Astrocyte of the cerebellum (primary cell): ENCODE data around the gene CLCN1.
"Not testable (repeated sequence)": the region's sequence is repeated elsewhere in the genome, so short reads cannot be mapped to it uniquely, and the experiment has no call there.

Source experiments
- DNase-seq: peaks from one replicate; pipeline ENCODE4 v3.0.0-alpha.2; 2011; ENCODE audit warnings: low read depth
- H3K4me3 ChIP-seq: 2 replicates; pipeline ENCODE4 v1.5.1; 2011; ENCODE audit warnings: mild to moderate bottlenecking, low read depth, low read length, moderate library complexity
- CTCF ChIP-seq: IDR thresholded peaks from 2 replicates; pipeline ENCODE4 v1.5.1; 2012; ENCODE audit warnings: low read length, low read depth, moderate library complexity, mild to moderate bottlenecking; ENCODE audit errors: missing control alignments
- in situ Hi-C: cut with HindIII; loops from 2 replicates; pipeline ENCODE4 v1.10.0; 2017; ENCODE audit warnings: low sequenced_read_pairs

Gene CLCN1

GRCh38 chr7:143285806-143286521, 29.9 kb upstream of the CLCN1 start:
- no peak for DNase-seq
- H3K4me3 ChIP-seq: no peak overlapping the region
- in situ Hi-C loops: no loop called here
- TF ChIP-seq CTCF: no peak

GRCh38 chr7:143286522-143286890, 29.4 kb upstream of the CLCN1 start:
- in situ Hi-C loops: no loop called here
- no peak for DNase-seq
- H3K4me3 ChIP-seq: no peak overlapping the region
- TF ChIP-seq CTCF: no peak

- in situ Hi-C loops: no loop called here
- DNase-seq: no peak
- peak overlapping the region; percentile 92 for H3K4me3 ChIP-seq
- no peak for TF ChIP-seq CTCF
These were observed 28.5 kb upstream of the CLCN1 start for GRCh38 chr7:143287339-143287934.

- TF ChIP-seq CTCF: peak; percentile 27
- in situ Hi-C loops: no loop called here
- H3K4me3 ChIP-seq: peak within 1 kb of the TSS; percentile 92
- DNase-seq: peak; percentile 88
These were observed 27.7 kb upstream of the CLCN1 start, which contains the start of gene CASP2 for GRCh38 chr7:143287935-143288826. CASP2 (plus strand) TSS chr7:143288351; CDS start chr7:143288456, 105 bp downstream.

GRCh38 chr7:143288836-143289235, 27.1 kb upstream of the CLCN1 start:
- no peak for TF ChIP-seq CTCF
- peak overlapping the region; percentile 92 for H3K4me3 ChIP-seq
- no peak for DNase-seq
- in situ Hi-C loops: no loop called here

GRCh38 chr7:143289421-143289820, 26.5 kb upstream of the CLCN1 start:
- in situ Hi-C loops: no loop called here
- DNase-seq: no peak
- no peak for TF ChIP-seq CTCF

GRCh38 chr7:143289888-143290287, 26.0 kb upstream of the CLCN1 start:
- in situ Hi-C loops, DNase-seq: not testable (repeated sequence)
- peak overlapping the region; percentile 92 for H3K4me3 ChIP-seq

More at GRCh38 chr7:143289421-143289820, 26.5 kb upstream of the CLCN1 start:
- peak overlapping the region; percentile 92 for H3K4me3 ChIP-seq
